GM19397 (cell line): ENCODE results near the gene FARS2.
A peak's percentile ranks its signal among the peaks of the same experiment; 100 is the strongest.

ENCODE experiments used
- ATAC-seq: cut with Tn5 transposase; IDR thresholded peaks from one replicate; pipeline ENCODE4 v1.9.1; 2021; ENCODE audit warnings: mild to moderate bottlenecking, moderate library complexity; ENCODE audit not compliant: unreplicated experiment

Gene FARS2

DNA sequence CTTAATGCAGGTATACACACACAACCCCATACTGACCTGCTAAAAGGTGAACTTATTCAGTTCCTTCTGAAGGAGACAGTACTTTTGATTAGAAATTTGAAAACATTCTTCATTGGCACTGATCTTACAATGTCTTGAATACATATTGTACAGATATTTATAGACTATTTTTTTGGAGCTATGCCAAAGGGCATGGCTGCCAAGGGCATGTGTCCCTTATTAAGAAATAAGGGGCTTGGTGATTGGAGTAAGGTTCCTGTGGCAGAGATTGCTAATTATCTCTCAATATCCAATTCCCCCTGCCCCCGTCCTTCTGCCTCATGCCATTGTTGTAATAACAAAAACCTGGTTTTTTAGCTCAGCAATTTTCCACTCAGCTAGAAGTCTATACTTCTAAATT lies 355.9 kb downstream of the FARS2 start:
- no peak for ATAC-seq

DNA sequence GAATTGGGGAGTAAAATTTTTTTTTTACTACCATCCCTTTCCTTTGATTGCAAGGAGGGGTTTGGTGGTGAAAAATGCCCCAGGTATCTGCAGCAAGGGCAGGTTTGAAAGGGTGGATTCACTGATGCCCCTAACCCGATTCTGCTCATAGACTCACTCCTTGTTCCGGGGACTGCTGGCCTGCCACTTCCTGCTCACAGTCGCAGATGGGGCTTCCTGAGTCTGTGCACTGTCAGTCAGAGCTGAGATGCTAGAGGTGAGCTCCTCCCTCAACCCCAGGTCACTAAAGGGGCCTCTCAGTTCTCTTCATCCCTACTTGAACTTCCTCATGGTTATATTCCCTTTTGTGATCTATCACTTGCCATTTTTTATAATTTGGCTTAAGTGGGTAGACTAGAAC lies 357.9 kb downstream of the FARS2 start:
- ATAC-seq: peak; percentile 63

DNA sequence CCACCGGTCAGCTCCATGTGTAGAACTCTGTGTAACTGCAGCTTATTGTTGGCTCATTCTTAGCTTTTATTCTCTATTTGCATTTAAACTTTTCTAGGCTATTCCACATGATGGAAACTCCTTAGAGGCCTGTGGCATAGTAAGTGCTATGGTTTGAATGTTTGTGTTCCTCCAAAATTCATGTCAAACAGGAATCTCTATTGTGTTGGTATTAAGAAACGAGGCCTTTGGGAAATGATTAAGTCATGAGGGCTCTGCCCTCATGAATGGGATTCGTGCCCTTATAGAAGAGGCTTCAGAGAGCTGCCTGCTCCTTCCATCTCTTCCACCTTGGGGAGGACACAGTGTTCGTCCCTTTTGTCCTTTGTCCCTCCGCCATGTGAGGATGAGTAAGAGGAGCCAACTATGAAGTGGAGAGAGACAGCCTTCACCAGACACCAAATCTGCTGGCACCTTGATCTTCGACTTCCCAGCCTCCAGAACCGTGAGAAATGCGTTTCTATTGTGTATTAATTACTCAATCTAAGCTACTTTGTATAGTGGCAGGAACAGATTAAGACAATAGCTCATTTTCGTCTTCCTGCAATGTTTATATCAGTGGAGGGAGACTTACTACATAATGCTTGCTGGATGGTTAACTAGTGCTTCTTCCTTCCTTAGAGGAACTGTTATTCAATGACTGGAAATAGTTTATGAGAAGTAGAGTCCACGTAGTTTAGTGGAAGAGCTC lies 361.1 kb downstream of the FARS2 start:
- ATAC-seq: no peak

DNA sequence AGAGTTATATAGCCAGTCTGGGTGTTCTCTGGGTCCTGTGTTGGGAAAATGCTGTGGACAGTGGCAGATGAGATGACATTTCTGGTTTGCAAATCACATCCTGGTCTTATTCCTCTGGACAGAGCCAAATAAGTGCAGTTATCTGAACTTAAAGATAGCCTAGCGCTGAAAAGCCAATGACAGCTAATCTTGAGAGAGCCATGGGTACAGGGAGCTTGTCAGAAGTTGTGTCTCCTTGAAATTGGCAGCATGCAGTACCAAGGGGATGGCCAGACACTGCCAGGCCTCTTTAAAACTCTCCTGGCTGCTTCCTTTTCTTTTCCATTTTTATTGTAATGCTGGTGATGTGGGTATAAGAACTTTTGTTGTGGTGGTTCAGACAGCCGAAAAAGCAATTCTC lies 362.5 kb downstream of the FARS2 start:
- ATAC-seq: no peak

DNA sequence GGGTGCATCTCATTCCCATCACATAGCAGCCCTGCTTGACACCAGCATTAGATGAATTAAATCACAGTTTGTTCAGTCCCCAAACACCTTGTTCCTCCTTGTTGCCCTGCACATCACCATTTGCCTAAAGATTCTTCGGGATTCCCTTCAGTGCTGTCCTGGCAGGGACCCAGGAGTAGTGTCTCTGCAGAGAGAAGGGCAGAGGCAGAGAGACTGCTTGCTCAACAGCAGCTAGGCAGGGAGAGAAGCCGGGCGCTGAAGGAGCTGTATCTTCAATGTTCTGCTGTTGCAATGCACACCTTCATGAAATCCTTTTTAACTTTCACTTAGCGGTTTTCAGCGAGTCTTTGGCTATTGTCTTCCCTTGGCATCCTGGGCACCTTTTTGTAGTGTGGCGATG lies 362.9 kb downstream of the FARS2 start:
- no peak for ATAC-seq

DNA sequence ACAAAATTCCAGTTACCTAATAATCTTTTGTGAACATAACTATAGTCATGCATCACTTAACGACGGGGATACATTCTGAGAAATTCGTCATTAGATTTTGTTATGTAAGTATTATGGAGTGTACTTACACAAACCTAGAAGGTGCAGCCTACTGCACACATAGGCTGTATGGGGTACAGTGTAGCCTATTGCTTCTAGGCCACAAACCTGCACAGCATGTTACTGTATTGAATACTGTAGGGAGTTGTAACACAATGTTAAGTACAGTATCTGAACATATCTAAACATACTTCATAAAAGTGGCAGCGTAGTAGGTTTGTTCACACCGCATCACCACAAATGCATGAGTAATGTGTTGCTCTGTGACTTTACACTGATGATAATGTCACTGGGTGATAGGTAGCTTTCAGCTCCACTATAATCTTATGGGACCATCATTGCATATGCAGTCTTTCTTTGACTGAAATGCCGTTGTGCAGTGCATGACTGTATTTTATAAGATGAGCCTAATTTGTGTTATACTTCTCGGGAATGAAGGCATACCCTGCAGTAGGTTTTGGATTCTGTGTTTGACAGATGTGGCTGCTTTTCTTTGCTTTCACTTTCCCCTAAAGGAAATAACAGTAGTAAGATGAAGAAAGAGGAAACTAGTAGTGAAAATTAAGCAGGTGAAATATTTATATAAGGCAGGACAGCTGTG lies 365.6 kb downstream of the FARS2 start:
- ATAC-seq: peak; percentile 56

DNA sequence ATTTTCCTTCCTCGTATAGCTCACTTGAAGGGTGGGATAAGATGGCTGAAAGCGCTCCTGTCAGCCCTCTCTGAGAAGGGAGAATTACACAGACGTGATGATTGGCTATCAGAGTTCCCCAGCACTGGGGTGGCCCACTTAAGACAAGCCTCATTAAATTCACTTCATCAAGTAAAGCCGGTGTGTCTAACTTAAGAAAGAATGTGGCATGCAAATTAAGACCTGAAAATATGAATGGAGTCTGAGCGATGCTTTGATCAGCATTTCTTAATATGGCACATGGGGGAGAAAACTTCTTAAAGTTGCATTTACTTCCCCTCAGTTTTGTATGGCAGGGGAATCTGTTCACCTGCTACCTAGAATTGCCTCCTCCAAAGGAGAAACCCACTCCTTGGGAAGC lies 369.3 kb downstream of the FARS2 start:
- ATAC-seq: no peak

DNA sequence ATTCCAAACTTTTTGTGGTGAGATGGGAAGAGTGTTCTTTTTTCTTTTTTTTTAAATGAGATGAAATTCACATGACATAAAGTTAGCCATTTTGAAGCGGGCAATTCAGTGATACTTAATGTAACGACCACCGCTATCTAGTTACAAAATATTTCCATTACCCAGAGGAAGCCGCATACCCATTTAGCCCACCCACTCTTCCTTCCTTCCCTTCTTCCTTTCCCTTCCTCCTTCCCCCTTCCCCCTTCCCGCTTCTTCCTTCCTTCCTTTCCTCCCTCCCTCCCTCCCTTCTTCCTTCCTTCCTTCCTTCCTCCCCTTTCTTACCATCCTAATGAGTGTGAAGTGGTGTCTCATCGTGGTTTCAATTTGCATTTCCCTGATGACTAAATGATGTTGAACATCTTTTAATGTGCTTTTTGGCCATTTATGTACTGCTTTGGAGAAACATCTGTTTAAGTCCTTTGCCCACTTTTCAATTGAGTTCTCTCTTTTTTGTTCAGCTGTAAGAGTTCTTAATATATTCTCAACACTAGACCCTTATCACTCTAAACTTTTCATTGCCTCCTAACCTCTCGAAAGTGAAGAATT lies 371.1 kb downstream of the FARS2 start:
- no peak for ATAC-seq

DNA sequence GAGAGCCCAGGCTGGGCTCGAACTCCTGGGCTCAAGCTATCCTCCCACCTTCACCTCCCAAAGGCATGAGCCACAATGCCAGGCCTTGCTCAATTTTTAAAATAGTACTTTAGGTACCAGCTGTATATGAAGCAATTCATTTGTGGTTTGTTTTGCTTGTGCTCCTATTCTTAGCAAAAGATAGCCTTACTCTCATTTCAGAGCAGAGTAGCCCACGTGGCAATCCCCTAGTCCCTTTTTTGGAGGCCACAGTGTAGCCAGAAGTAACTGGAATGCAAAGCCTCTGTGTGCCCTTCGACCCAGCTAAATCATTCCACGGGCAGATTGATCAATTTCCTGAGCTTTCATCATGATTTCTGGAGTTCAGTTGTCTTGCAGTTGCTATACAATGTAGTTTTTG lies 373.2 kb downstream of the FARS2 start:
- no peak for ATAC-seq

DNA sequence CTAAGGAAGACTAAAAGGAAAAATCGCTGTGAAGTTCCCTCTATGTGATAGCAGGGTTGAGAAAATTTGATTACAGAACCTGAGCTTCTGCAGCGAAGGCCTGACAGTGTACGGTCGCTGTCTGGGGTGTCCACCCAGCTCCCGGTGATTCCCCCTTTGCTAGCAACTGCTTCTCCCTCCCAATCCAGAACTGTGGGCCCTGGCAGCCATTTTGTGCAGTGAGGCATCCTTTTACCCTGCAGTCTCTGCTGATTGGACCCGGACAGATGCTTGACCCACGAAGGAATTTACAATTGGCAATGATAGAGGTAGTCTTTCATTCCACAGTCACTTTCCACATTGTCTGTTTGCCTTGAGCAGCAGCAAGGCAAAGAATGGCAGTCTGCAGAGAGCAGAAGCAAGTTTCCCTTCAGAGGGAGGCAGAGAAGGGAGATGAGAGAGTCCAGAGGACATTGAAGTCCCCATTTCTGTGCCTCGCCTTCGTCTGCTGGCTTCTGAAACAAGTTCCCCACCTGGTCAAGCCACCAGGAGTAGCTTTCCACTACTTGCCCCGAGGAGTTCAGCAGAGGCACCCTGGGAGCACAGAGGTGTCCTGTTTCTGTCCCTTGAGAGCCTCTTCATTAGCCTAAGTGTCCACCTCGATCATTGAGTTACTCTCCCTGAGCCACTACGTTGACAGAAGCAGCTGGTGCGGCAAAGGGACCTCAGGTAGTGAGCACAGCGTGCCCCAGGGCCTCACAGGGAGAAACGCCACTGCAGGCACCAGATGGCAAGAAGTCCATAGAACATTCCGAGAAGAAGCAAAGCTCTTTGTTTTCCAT lies 375.1 kb downstream of the FARS2 start:
- ATAC-seq: no peak

DNA sequence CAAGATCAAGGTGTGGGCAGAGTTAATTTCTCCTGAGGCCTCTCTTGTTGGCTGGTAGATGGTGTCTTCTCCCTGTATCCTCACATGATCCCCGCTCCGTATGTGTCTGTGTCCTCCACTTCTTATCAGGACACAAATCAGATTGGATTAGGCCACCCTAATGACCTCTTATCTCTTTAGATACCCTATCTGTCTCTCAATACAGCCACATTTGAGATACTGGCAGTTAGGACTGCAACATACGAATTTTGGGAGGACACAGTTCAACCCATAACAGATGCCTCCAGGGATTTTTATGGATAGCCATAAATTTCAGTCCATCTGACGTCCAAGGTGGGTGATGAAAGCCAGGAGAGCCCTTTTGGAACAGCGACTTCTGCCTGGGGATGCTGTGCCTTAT lies 376.4 kb downstream of the FARS2 start:
- no peak for ATAC-seq

DNA sequence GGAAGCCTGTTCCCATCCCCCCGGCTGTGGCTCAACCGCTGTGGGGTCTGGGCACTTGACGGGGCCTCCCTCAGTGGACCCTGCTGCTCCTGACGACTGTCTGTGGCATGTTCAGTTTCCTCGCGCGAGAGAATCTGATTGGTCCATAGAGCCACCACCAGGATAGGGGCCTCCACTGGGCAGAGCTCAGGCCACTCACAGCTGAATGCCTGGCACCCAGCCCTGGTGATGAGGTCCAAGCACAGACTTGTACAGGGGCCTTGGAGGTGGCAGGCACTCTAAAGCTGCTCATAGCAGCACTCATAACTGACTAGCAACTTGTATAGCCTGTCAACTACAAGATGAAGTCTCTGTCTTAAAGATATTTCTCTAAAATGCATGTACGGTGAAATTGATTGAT lies 377.4 kb downstream of the FARS2 start:
- ATAC-seq: no peak

DNA sequence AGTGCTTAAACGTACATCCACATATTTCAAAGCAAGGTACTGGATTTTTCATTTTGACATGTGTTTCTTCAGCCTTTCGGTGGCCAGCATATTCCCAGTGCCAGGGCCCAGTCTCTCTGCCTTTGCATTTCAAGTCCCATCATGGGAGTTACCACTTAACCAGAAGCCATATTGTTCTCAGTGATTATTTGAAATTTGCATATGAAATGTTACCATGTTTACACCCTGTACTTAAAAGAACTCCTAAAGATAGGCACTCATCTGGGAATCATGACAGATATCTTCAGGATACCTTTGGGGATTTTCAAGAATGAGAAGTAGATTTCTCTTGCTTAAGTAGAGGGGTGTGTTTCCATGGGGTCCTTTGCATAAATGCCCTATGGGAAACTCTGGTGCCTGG lies 377.9 kb downstream of the FARS2 start:
- no peak for ATAC-seq

DNA sequence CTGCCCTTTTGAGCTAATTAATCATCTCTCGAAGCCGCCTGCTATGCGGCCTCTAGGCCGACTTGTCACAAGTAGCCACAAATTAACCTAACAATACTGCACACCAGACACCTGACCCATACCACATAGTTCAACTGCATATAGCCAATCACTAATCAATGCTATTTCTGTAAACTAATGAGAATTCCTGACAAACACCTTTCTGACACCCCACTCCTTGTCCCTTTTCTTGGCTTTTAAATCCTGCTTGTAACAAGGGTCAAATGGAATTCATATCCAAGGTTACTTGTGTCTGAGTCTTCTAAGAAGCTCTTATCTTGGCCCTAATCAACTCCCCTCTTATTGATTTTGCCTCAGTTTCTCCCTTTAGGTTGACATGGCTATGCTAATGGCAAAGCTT lies 379.3 kb downstream of the FARS2 start:
- ATAC-seq: no peak

DNA sequence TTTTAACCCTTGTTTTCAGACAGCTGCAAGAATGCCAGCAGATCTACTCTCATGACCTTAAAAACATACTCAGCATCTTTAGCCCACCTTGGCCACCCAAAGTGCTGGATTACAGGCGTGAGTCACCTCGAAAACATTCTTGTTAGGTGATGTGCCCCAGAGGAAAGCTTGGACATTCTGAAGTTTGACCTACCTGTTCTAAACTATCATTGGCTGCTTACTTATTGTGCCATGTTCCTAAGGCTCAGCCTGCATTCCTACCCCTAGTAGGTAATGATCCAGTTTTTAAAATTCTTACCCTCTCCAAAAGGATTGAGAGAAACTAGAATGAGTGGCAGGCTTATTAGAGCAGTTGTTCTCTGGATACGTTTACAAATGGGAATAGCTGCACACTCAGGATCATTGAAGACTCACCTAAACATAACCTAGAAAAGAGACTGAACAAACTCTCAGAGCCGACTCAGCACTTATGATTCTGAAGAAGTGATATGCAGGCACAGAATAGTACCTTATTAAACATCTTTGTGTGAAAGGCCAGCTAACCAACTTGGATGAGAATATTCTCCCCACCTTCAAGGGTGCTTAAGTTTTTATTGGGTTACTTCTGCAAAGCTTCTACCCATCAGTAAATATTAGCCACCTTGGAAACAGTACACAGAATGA lies 383.3 kb downstream of the FARS2 start:
- ATAC-seq: no peak

DNA sequence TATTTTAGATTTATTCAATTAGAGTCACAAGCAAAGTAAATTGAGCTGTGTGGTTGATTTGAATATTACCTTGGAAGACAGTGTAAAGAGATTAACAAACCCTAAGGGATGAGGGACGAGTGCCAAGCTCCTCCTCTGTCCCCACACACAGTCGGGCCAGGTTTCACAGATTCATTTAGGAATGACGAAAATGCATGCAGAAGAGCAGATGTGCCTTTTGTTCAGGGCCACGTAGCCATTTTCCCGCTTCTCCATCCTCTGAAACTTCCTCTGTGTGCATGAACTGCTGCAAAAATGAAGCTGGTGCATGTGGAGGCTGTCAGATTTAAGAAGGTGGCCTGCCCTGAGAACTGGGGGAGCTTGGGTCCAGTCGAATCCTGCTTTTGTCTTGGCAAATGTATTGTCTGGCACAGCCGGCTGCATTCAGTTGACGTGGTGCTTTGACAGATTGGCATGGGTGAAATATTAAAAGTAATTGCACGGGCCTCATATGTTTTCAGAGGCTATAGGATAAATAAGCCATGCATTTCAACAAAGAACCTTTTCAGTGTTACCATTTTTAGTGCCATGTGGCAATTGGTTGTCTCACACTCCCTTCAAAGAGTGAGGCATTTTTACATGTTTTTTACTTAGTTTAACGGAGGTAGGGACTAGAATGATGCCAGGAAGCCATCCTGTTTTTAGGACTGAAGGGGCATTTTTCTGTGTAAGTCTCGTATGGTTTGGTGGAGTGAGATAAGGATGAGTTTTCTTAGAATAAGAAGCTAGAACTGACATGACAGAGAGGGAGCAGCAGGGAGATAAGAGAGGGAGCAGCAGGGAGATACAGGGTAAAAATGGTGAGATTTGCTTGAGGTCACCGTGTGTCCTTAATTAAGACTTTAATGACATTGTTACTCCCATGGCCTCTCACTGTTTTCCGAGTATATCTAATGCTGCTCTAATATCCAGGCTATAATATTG lies 384.3 kb downstream of the FARS2 start:
- ATAC-seq: no peak

DNA sequence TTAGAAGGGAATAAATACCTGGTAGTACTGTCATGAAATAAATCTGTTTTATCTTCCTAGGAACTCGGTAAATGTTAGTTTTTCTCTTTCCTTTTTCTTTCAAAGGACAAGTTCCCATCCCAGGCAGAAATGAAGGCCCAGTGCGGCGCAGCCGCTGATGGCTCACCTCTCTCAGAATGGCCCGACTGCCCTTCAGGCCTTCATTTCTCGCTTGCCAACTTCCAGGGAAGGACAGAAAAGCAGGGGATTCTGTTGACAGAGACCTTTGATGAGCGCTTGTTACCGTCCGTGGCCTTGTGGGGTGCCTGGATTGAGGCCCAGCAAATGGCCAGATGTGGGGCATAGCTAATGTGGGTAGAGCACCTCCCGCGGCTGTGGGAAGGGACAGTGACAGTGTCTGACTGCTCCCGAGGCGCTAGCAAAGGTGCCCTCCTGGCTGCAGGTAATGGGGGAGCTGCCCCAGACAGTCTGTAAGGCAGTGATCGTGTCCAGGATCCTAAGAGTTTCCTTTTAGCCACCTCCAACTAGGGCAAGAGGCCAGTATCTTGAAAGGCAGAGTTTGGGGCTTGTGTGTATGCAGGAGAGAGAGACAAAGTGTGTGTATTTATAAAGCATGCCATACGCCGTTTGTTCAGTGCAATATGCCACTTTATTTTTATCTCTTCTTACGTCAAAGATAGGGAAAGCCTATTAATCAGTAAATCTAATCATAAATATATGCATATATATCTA lies 391.3 kb downstream of the FARS2 start:
- ATAC-seq: no peak

DNA sequence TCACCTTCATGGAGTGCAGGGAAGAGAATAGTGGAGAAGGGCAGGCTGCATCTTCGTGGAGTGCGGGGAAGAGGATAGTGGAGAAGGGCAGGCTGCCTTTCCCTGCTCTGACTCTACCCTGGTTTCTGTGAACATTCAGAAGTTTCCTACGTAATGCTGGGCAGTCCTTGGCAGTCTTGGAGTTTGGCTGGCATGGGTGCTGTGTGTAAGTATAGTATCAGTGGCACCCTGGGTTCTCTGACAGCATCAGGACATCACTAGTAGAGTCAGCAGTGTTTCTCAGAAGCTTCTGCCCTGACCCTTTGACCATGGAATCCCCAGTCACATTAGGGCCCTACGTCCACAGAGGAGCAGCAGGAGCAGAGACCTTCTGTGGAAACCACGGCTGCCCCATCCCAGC lies 392.5 kb downstream of the FARS2 start:
- no peak for ATAC-seq

DNA sequence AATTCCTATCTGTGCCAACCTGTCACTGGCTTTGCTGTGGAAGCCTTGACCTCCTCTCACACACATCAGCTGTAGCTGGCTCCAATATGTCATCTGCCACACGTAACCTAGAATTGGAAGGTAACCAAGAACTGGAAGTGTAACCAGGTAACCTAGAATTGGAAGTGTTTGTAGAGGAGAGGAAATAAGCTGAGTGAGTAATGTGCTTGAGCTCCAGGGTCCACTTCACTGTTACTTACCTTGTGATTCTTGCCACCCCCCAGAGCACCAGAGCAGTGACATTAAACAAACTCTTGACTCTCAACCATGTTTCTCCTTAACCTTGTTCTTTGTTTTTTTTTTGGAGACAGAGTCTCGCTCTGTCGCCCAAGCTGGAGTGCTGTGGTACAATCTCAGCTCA lies 394.9 kb downstream of the FARS2 start:
- no peak for ATAC-seq
